ENCODE measurements around the gene RAET1G.

RAET1G gene

GRCh38 chr6:149890629-149891045 lies 32.3 kb downstream of the RAET1G start:
- Histone ChIP-seq H3K27me3 (ENCODE audit: insufficient read depth, insufficient read length) (no peaks in the 10 kb centered on the region), H3K4me3 (ENCODE audit: insufficient read length, low read depth) (no peak overlapping the region), H3K36me3 (ENCODE audit: insufficient read depth, insufficient read length, low read length) (no peaks in the 10 kb centered on the region), H3K4me1 (ENCODE audit: insufficient read depth, insufficient read length) (no peaks in the 10 kb centered on the region), H3K9ac (ENCODE audit: insufficient read length, low read depth) (no peak overlapping the region), H3K9me3 (ENCODE audit: insufficient read depth, low read length) (no peaks in the 10 kb centered on the region)
- TF ChIP-seq ZNF274 (IDR thresholded peaks at IDR 0.05; ENCODE audit: low read depth, low read length) (no peak), YY1 (IDR thresholded peaks at IDR 0.05; ENCODE audit: insufficient read depth, insufficient read length) (no peak), SUZ12 (IDR thresholded peaks at IDR 0.05; ENCODE audit: extremely low read depth, insufficient read depth, insufficient read length) (no peak)
- DNase-seq (ENCODE audit: low read depth, low spot score), result no peak

DNA sequence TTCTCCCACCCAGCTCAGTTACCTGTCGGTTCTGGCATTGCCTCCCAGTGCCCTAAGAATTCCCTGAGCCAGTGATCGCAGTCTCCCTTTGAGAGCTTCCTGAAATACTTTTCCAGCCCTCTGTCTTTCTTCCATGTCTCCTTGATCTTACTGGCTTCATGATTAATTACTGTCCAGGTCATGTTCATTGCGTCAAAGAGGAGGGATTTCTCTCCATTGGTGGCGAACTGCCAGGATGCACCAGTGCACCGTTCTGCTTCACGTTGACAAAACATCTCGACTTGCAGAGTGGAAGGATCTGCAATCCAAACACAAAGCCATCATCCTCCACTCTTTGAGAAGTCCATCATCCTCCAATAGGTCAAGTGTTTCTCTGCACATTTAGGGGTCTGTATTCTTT lies 33.6 kb downstream of the RAET1G start:
- Histone ChIP-seq H3K4me1 (ENCODE audit: insufficient read depth, insufficient read length) (no peaks in the 10 kb centered on the region), H3K36me3 (ENCODE audit: insufficient read depth, insufficient read length, low read length) (no peaks in the 10 kb centered on the region), H3K4me3 (ENCODE audit: insufficient read length, low read depth) (no peak overlapping the region), H3K9me3 (ENCODE audit: insufficient read depth, low read length) (no peaks in the 10 kb centered on the region), H3K27me3 (ENCODE audit: insufficient read depth, insufficient read length) (no peaks in the 10 kb centered on the region), H3K9ac (ENCODE audit: insufficient read length, low read depth) (no peak overlapping the region)
- DNase-seq (ENCODE audit: low read depth, low spot score), result no peak
- TF ChIP-seq SUZ12 (IDR thresholded peaks at IDR 0.05; ENCODE audit: extremely low read depth, insufficient read depth, insufficient read length) (no peak), YY1 (IDR thresholded peaks at IDR 0.05; ENCODE audit: insufficient read depth, insufficient read length) (no peak), ZNF274 (IDR thresholded peaks at IDR 0.05; ENCODE audit: low read depth, low read length) (no peak)

DNA sequence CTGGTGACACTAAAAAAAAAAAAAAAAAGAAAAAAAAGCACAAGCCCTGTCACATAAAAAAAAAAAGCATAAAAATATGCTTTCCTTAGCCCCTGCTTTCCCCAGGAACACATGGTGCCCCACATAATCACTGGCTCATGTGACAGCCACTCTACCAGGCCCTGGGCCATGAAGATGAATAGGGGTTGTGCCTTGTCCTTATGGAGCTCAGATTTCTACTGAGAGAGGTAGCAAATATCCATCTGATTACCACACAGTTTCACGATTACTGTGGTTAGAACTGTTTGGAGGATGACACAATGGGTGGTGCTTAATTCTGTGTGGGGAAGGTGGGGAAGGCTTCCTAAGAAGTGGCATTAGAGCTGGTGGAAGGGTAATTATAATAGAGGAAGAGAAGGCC lies 34.3 kb downstream of the RAET1G start:
- TF ChIP-seq SUZ12 (IDR thresholded peaks at IDR 0.05; ENCODE audit: extremely low read depth, insufficient read depth, insufficient read length), result no peak
- TF ChIP-seq ZNF274 (IDR thresholded peaks at IDR 0.05; ENCODE audit: low read depth, low read length), result no peak
- no peak for TF ChIP-seq YY1 (IDR thresholded peaks at IDR 0.05; ENCODE audit: insufficient read depth, insufficient read length)
- H3K4me3 ChIP-seq (ENCODE audit: insufficient read length, low read depth), result no peak overlapping the region
- H3K9ac ChIP-seq (ENCODE audit: insufficient read length, low read depth), result no peak overlapping the region
- no peaks in the 10 kb centered on the region for H3K27me3 ChIP-seq (ENCODE audit: insufficient read depth, insufficient read length)
- H3K9me3 ChIP-seq (ENCODE audit: insufficient read depth, low read length), result no peaks in the 10 kb centered on the region
- no peaks in the 10 kb centered on the region for H3K36me3 ChIP-seq (ENCODE audit: insufficient read depth, insufficient read length, low read length)
- no peaks in the 10 kb centered on the region for H3K4me1 ChIP-seq (ENCODE audit: insufficient read depth, insufficient read length)
- DNase-seq (ENCODE audit: low read depth, low spot score), result no peak

GRCh38 chr6:149888093-149888492 lies 34.8 kb downstream of the RAET1G start:
- H3K4me1 ChIP-seq (ENCODE audit: insufficient read depth, insufficient read length), result no peaks in the 10 kb centered on the region
- TF ChIP-seq YY1 (IDR thresholded peaks at IDR 0.05; ENCODE audit: insufficient read depth, insufficient read length), result no peak
- no peak for TF ChIP-seq SUZ12 (IDR thresholded peaks at IDR 0.05; ENCODE audit: extremely low read depth, insufficient read depth, insufficient read length)
- H3K36me3 ChIP-seq (ENCODE audit: insufficient read depth, insufficient read length, low read length), result no peaks in the 10 kb centered on the region
- no peaks in the 10 kb centered on the region for H3K27me3 ChIP-seq (ENCODE audit: insufficient read depth, insufficient read length)
- DNase-seq (ENCODE audit: low read depth, low spot score), result no peak
- no peaks in the 10 kb centered on the region for H3K9me3 ChIP-seq (ENCODE audit: insufficient read depth, low read length)
- no peak overlapping the region for H3K4me3 ChIP-seq (ENCODE audit: insufficient read length, low read depth)
- no peak overlapping the region for H3K9ac ChIP-seq (ENCODE audit: insufficient read length, low read depth)

GRCh38 chr6:149887343-149887742 lies 35.6 kb downstream of the RAET1G start:
- Histone ChIP-seq H3K9me3 (ENCODE audit: insufficient read depth, low read length) (no peaks in the 10 kb centered on the region), H3K4me1 (ENCODE audit: insufficient read depth, insufficient read length) (no peaks in the 10 kb centered on the region), H3K9ac (ENCODE audit: insufficient read length, low read depth) (no peak overlapping the region), H3K36me3 (ENCODE audit: insufficient read depth, insufficient read length, low read length) (no peaks in the 10 kb centered on the region), H3K27me3 (ENCODE audit: insufficient read depth, insufficient read length) (no peaks in the 10 kb centered on the region), H3K4me3 (ENCODE audit: insufficient read length, low read depth) (no peak overlapping the region)
- TF ChIP-seq ZNF274 (IDR thresholded peaks at IDR 0.05; ENCODE audit: low read depth, low read length) (no peak), SUZ12 (IDR thresholded peaks at IDR 0.05; ENCODE audit: extremely low read depth, insufficient read depth, insufficient read length) (no peak), YY1 (IDR thresholded peaks at IDR 0.05; ENCODE audit: insufficient read depth, insufficient read length) (no peak)
- DNase-seq (ENCODE audit: low read depth, low spot score), result no peak

DNA sequence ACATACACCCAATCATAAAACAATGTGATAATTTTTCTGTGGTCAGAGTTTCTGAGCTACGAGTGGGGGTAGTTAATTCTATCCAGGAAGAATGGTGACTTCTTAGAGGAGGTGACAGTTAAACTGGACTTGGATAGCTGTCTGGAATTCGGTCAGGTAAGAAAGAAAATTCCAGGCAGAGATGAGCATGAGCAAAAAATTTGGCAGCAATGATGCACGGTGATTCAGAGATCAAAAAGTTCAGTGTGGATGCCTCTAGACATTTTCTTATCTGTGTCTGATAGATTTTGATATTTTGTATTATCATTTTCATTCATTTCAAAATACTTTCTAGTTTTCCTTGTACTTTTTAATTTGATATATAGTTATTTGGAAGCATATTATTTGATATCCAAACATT lies 37.0 kb downstream of the RAET1G start:
- H3K27me3 ChIP-seq (ENCODE audit: insufficient read depth, insufficient read length), result no peaks in the 10 kb centered on the region
- no peak for DNase-seq (ENCODE audit: low read depth, low spot score)
- no peak for TF ChIP-seq YY1 (IDR thresholded peaks at IDR 0.05; ENCODE audit: insufficient read depth, insufficient read length)
- TF ChIP-seq ZNF274 (IDR thresholded peaks at IDR 0.05; ENCODE audit: low read depth, low read length), result no peak
- no peak for TF ChIP-seq SUZ12 (IDR thresholded peaks at IDR 0.05; ENCODE audit: extremely low read depth, insufficient read depth, insufficient read length)
- H3K4me1 ChIP-seq (ENCODE audit: insufficient read depth, insufficient read length), result no peaks in the 10 kb centered on the region
- no peak overlapping the region for H3K9ac ChIP-seq (ENCODE audit: insufficient read length, low read depth)
- H3K4me3 ChIP-seq (ENCODE audit: insufficient read length, low read depth), result no peak overlapping the region
- no peaks in the 10 kb centered on the region for H3K9me3 ChIP-seq (ENCODE audit: insufficient read depth, low read length)
- H3K36me3 ChIP-seq (ENCODE audit: insufficient read depth, insufficient read length, low read length), result no peaks in the 10 kb centered on the region

- Histone ChIP-seq H3K36me3 (ENCODE audit: insufficient read depth, insufficient read length, low read length) (no peaks in the 10 kb centered on the region), H3K4me3 (ENCODE audit: insufficient read length, low read depth) (no peak overlapping the region), H3K27me3 (ENCODE audit: insufficient read depth, insufficient read length) (peaks cover 2% of the 10 kb centered on the region), H3K9me3 (ENCODE audit: insufficient read depth, low read length) (no peaks in the 10 kb centered on the region), H3K9ac (ENCODE audit: insufficient read length, low read depth) (no peak overlapping the region), H3K4me1 (ENCODE audit: insufficient read depth, insufficient read length) (no peaks in the 10 kb centered on the region)
- TF ChIP-seq SUZ12 (IDR thresholded peaks at IDR 0.05; ENCODE audit: extremely low read depth, insufficient read depth, insufficient read length) (no peak), ZNF274 (IDR thresholded peaks at IDR 0.05; ENCODE audit: low read depth, low read length) (no peak)
- DNase-seq (ENCODE audit: low read depth, low spot score), result no peak
Measured at GRCh38 chr6:149884617-149885016, 38.3 kb downstream of the RAET1G start.

DNA sequence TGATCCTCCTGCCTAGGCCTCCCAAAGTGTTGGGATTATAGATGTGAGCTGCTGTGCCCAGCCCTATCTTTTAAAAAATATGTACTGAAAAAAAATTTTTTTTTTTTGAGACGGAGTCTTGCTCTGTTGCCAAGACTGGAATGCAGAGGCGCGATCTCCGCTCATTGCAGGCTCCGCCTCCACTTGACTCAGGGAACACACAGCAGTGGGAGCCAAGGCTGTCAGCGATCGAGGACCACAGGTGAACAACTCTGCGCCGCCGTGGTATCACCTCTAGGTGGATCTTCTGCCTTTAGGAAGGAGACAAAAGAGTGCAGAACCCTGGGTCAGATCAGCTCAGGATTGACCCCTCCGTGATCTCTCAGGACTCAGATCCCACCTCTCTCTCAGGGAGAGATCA lies 38.7 kb downstream of the RAET1G start:
- H3K9me3 ChIP-seq (ENCODE audit: insufficient read depth, low read length), result no peaks in the 10 kb centered on the region
- no peaks in the 10 kb centered on the region for H3K4me1 ChIP-seq (ENCODE audit: insufficient read depth, insufficient read length)
- no peaks in the 10 kb centered on the region for H3K36me3 ChIP-seq (ENCODE audit: insufficient read depth, insufficient read length, low read length)
- no peak for DNase-seq (ENCODE audit: low read depth, low spot score)
- peaks cover 2% of the 10 kb centered on the region for H3K27me3 ChIP-seq (ENCODE audit: insufficient read depth, insufficient read length)
- TF ChIP-seq ZNF274 (IDR thresholded peaks at IDR 0.05; ENCODE audit: low read depth, low read length) (no peak), SUZ12 (IDR thresholded peaks at IDR 0.05; ENCODE audit: extremely low read depth, insufficient read depth, insufficient read length) (no peak), YY1 (IDR thresholded peaks at IDR 0.05; ENCODE audit: insufficient read depth, insufficient read length) (no peak)
- H3K9ac ChIP-seq (ENCODE audit: insufficient read length, low read depth), result no peak overlapping the region
- H3K4me3 ChIP-seq (ENCODE audit: insufficient read length, low read depth), result no peak overlapping the region
